Muscle of leg (tissue), 11 donors: ENCODE measurements around the gene ICAM5. TPM values are rescaled to one million over a fixed set of nuclear protein-coding genes. Genes with fewer than 3 reads are reported as not detected.
A peak's percentile ranks its signal among the peaks of the same experiment; 100 is the strongest.
"Not testable (repeated sequence)": the region's sequence is repeated elsewhere in the genome, so short reads cannot be mapped to it uniquely, and the experiment has no call there.

Source experiments
- DNase-seq: peaks from one replicate; pipeline ENCODE4 v3.0.0; 2013
- H3K27ac ChIP-seq: one replicate; pipeline ENCODE4 v1.5.1; 2013; ENCODE audit warnings: mild to moderate bottlenecking, low read length, control low read depth
- H3K27me3 ChIP-seq: one replicate; pipeline ENCODE4 v1.6.1; 2013; ENCODE audit warnings: low read length; ENCODE audit not compliant: control insufficient read depth, insufficient read depth
- H3K36me3 ChIP-seq: one replicate; pipeline ENCODE4 v1.6.1; 2013; ENCODE audit warnings: low read length; ENCODE audit not compliant: control insufficient read depth, insufficient read depth
- H3K4me1 ChIP-seq: one replicate; pipeline ENCODE4 v1.6.1; 2013; ENCODE audit warnings: low read length; ENCODE audit not compliant: control insufficient read depth, insufficient read depth
- H3K4me3 ChIP-seq: one replicate; pipeline ENCODE4 v1.5.1; 2013; ENCODE audit warnings: low read length, control low read depth
- H3K9me3 ChIP-seq: replicated peaks from 2 replicates; pipeline ENCODE4 v1.6.1; 2013; ENCODE audit warnings: low read depth, low read length; ENCODE audit not compliant: control insufficient read depth
- WGBS: methylation state at CpG from one replicate; pipeline ENCODE4 v1.1.5; 2013; ENCODE audit warnings: missing lambda C conversion rate; ENCODE audit not compliant: insufficient coverage; 5-methylcytosine and 5-hydroxymethylcytosine counted together
- polyA plus RNA-seq, 8 donors: library from polyadenylated mRNA; unstranded; fragments of 120-200 nt; gene quantifications; one replicate each; pipeline versions ENCODE4 v1.2.1 to v1.2.3, GENCODE V29; 2013; ENCODE audit warnings: inconsistent platforms in 1 of 8, low replicate concordance in 1 of 8; ENCODE audit not compliant: insufficient read length in 8 of 8, insufficient read depth in 1 of 8
- total RNA-seq: library from RNA; stranded (reverse); fragments of 120-200 nt; gene quantifications from one replicate; pipeline ENCODE4 v1.2.4, GENCODE V29; 2013

Gene ICAM5
- total and polyA plus RNA-seq, 9 donors = 0.04 to 0.61 (median 0.13) TPM; not detected in 3

DNA sequence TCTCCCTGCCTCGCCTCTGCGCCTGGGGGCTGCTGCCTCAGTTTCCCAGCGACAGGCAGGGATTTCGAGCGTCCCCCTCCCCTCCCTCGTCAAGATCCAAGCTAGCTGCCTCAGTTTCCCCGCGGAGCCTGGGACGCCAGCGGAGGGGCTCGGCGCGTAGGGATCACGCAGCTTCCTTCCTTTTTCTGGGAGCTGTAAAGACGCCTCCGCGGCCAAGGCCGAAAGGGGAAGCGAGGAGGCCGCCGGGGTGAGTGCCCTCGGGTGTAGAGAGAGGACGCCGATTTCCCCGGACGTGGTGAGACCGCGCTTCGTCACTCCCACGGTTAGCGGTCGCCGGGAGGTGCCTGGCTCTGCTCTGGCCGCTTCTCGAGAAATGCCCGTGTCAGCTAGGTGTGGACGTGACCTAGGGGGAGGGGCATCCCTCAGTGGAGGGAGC is 19.6 kb upstream of the ICAM5 start:
- Histone ChIP-seq H3K9me3 (no peaks in the 10 kb centered on the region), H3K27me3 (peaks cover 48% of the 10 kb centered on the region), H3K4me3 (peak overlapping the region; percentile 47), H3K4me1 (peaks cover 24% of the 10 kb centered on the region), H3K36me3 (no peaks in the 10 kb centered on the region), H3K27ac (peak overlapping the region; percentile 89)
- peak; percentile 71 for DNase-seq
- WGBS = 2% methylated on average over 33 of the region's 37 CpGs

GRCh38 chr19:10270616-10271394 is 18.9 kb upstream of the ICAM5 start, which contains the start of gene ICAM1:
TSS of gene ICAM1 (plus strand) at chr19:10271120. CDS start at chr19:10271160, 40 bp downstream.
- Histone ChIP-seq H3K9me3 (no peaks in the 10 kb centered on the region), H3K36me3 (no peaks in the 10 kb centered on the region), H3K27ac (peak within 1 kb of the TSS; percentile 89), H3K4me1 (peaks cover 24% of the 10 kb centered on the region), H3K27me3 (peaks cover 48% of the 10 kb centered on the region), H3K4me3 (peak within 1 kb of the TSS; percentile 47)
- 2% methylated on average over 46 of the region's 51 CpGs for WGBS
- peak; percentile 85 for DNase-seq

GRCh38 chr19:10271543-10272086 is 18.1 kb upstream of the ICAM5 start:
- WGBS = 33% methylated on average over 2 of the region's 12 CpGs
- Histone ChIP-seq H3K9me3 (no peaks in the 10 kb centered on the region), H3K27me3 (peaks cover 48% of the 10 kb centered on the region), H3K4me3 (peak overlapping the region; percentile 47), H3K27ac (peak overlapping the region; percentile 29), H3K36me3 (no peaks in the 10 kb centered on the region), H3K4me1 (peaks cover 24% of the 10 kb centered on the region)
- peak; percentile 46 for DNase-seq

DNA sequence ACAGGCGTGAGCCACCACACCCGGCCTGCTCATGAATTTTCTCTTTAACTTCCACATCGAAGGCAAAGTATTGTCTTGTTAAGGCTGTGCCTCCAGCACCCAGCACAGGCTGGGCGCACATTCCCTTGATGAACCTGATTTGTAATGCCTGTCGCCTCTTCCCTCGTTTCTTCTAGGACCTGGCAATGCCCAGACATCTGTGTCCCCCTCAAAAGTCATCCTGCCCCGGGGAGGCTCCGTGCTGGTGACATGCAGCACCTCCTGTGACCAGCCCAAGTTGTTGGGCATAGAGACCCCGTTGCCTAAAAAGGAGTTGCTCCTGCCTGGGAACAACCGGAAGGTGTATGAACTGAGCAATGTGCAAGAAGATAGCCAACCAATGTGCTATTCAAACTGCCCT is 15.2 kb upstream of the ICAM5 start:
- Histone ChIP-seq H3K36me3 (no peaks in the 10 kb centered on the region), H3K27me3 (peaks cover 41% of the 10 kb centered on the region), H3K27ac (no peak overlapping the region), H3K4me3 (no peak overlapping the region), H3K4me1 (peaks cover 16% of the 10 kb centered on the region), H3K9me3 (no peaks in the 10 kb centered on the region)
- WGBS = 79% methylated on average over 9 of the region's 10 CpGs
- DNase-seq = no peak

DNA sequence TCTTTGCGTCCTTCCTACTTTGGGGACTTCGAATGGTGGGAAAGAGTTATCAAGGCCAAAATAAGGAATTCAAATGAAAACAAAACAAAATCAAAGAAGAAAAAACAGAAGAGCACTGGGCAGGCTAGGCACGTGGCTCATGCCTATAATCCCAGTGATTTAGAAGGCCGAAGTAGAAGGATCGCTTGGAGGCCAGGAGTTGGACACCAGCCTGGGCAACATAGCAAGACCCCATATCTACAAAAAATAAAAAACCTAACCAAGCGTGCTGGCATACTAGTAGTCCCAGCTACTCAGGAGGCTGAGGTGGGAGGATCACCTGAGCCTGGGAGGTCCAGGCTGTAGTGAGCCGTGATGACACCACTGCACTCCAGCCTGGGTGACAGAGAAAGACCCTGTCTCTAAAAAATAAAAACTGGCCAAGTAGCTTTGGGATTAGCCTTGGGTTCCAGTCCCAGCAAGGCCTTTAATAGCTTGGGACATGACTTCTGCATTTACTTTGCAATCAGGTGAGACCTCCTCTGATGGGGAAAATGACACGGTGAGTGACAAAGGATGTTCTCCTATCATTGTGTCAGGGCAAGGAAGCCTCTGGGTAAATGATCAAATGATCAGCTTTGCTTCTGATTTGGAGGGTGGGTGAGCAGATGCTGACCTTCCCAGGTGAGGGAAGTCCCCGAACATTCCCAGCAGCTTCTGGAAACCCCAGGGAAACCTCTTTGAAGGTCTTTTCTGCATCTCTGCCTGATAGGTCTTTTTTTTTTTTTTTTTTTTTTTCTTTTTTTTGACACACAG is 11.8 kb upstream of the ICAM5 start:
- Histone ChIP-seq H3K4me3 (no peak overlapping the region), H3K9me3 (no peaks in the 10 kb centered on the region), H3K4me1 (no peaks in the 10 kb centered on the region), H3K36me3 (no peaks in the 10 kb centered on the region), H3K27ac (no peak overlapping the region), H3K27me3 (peaks cover 11% of the 10 kb centered on the region)
- no peak for DNase-seq
- WGBS = 83% methylated on average over 7 of the region's 9 CpGs

- no peaks in the 10 kb centered on the region for H3K36me3 ChIP-seq
- DNase-seq = no peak
- no peak overlapping the region for H3K27ac ChIP-seq
- no peaks in the 10 kb centered on the region for H3K4me1 ChIP-seq
- H3K4me3 ChIP-seq = no peak overlapping the region
- no peaks in the 10 kb centered on the region for H3K9me3 ChIP-seq
- H3K27me3 ChIP-seq = peaks cover 9% of the 10 kb centered on the region
- WGBS = 93% methylated on average over 1 of the region's 1 CpG
These were observed 10.8 kb upstream of the ICAM5 start for GRCh38 chr19:10278935-10279334.

- H3K27ac ChIP-seq = no peak overlapping the region
- peaks cover 5% of the 10 kb centered on the region for H3K27me3 ChIP-seq
- no peaks in the 10 kb centered on the region for H3K36me3 ChIP-seq
- WGBS = 61% methylated on average over 3 of the region's 5 CpGs
- H3K4me1 ChIP-seq = no peaks in the 10 kb centered on the region
- no peaks in the 10 kb centered on the region for H3K9me3 ChIP-seq
- DNase-seq = no peak
- H3K4me3 ChIP-seq = no peak overlapping the region
These were observed 9.9 kb upstream of the ICAM5 start for GRCh38 chr19:10279737-10280442.

- H3K9me3 ChIP-seq, H3K27ac ChIP-seq, DNase-seq, H3K36me3 ChIP-seq, H3K4me3 ChIP-seq, H3K4me1 ChIP-seq: not testable (repeated sequence)
- peaks cover 14% of the 10 kb centered on the region for H3K27me3 ChIP-seq
- no CpG with 5 or more reads among the region's 5 CpGs for WGBS
These were observed 7.7 kb upstream of the ICAM5 start for GRCh38 chr19:10282043-10282442.

- Histone ChIP-seq H3K9me3 (no peaks in the 10 kb centered on the region), H3K27me3 (peaks cover 29% of the 10 kb centered on the region), H3K4me1 (peaks cover 18% of the 10 kb centered on the region), H3K4me3 (no peak overlapping the region), H3K36me3 (no peaks in the 10 kb centered on the region), H3K27ac (no peak overlapping the region)
- 73% methylated on average over 8 of the region's 23 CpGs for WGBS
- no peak for DNase-seq
These were observed 6.3 kb upstream of the ICAM5 start for GRCh38 chr19:10283301-10284064.
